ENCODE measurements around the gene RGMB.

RGMB gene

DNA sequence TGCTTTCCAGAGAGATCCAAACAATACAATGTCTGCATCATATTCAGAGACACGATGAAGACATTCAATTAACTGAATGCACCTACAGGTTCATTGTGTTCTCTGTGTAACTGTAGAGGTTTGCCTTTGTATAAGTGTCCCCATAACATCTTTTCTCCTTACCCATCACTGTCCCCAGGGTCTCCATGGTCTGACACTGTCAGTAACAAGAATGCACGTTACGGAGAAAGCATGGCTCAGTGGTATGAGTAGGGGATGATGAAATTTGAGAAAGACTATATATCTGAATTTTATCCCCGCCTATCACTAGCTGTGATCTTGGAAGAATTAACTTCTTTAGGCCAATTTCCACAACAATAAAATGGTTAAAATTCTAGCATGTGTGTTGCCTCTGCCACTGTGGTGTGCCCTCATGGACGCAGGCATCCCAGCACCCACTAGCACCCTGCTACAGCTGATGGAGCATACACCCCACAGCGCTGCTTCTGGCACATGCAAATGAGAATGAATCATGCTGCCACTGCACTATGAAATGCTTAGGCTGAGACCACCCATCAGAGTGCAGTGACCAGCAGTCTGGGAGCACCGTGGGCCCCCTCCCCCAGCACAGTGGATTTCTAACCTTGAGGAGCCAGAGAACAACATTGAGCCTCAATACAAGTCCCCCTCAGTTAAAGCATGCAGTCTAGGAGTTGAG lies 54.3 kb downstream of the RGMB start:
- DNase-seq (ENCODE audit: low spot score) = no peak

- DNase-seq (ENCODE audit: low spot score) = no peak
These were observed 62.7 kb downstream of the RGMB start for GRCh38 chr5:98836175-98836574.

DNA sequence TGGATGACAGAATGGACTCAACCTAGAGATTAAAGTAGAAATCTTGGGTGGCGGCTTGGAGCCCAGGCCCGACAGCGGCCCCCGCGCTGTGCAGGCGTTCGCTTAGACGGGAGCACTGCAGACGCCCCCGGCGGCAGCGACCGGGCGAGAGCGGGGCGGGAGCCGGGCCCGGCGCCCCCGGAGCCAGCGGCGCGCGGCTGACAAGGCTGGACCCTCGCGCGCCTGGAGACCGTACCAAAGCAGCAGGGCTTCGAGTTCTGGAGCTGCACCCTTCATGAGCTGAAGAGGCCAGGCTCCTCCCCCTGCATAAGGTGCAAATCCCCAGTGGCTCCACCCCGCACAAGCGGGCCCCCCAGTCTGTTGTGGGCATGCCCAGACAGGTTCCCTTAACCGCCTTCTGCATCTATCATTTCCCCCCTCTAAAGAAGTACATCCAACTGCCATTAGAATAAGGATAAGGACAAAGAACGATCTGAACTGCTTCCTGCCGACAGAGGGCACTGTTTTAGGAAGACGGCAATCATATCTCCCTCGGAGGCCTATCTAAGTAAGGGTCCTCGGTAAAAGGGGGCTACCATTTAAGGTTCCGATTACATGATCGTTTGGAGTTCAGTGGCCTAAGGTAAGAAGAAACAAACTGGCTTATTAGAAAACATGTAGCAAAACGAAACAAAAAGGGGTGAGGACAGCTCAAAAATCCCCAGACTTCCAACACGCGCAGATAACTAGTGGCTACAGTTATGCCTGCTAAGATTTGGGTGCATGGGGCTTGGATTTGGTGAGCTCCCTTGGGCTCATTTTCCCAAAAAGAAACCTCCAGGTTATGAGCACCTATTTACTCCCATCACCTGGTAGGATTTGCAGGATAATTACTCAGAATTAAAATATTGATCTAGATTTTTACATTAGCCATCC lies 66.3 kb downstream of the RGMB start:
- peak; percentile 5 for DNase-seq (ENCODE audit: low spot score)

DNA sequence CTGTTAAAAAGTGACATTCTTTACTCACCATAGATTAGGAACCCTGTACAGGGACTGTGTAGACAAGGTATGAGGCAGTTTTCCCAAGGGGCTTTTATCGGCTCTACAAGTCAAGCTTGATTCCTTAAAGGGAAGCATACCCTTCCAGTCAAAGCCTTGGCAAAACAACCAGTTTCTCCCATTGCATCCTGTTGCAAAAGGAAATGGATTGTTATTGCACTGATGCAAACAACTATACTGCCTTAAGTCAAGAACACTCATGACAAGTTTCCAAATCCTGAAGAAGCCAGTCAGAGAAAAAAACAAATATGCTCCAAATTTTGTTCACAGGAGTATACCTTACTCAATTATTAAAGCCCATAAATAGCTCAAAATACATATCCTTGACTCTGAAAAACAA lies 67.5 kb downstream of the RGMB start:
- no peak for DNase-seq (ENCODE audit: low spot score)

- no peak for DNase-seq (ENCODE audit: low spot score)
These were observed 70.0 kb downstream of the RGMB start for GRCh38 chr5:98843481-98843880.

DNA sequence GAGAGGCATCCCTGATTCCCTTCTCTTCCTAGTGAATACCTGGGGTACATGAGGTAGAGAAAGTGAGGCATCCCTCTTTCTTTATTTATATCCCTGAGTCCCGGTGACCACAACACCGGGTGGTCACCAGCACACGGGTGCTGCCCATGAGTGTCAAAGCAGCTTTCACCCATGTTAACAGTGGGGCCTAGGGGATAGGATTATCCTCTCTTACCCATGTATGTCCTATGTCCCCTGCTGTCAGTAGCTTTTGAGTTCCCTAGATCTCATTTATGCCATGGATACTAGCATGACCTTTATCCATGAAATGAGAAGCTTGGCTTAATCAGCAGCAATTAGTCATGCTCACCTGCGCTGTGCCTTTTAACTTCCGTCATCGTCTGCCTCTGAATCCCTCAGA lies 71.4 kb downstream of the RGMB start:
- no peak for DNase-seq (ENCODE audit: low spot score)

- no peak for DNase-seq (ENCODE audit: low spot score)
These were observed 72.4 kb downstream of the RGMB start for GRCh38 chr5:98845878-98846277.

All from CD4-positive, alpha-beta T cell treated with Interleukin-2 at 100 ng/mL for 4 hours (primary cell).